NCI-H128 (cell line): ENCODE measurements around the gene TMEM117.
"Not testable (repeated sequence)": the region's sequence is repeated elsewhere in the genome, so short reads cannot be mapped to it uniquely, and the experiment has no call there.

Experiments
- DNase-seq: peaks from one replicate; lab custom pipeline; 2025; ENCODE audit not compliant: unreplicated experiment; lab: John Stamatoyannopoulos, UW

TMEM117 gene

DNA sequence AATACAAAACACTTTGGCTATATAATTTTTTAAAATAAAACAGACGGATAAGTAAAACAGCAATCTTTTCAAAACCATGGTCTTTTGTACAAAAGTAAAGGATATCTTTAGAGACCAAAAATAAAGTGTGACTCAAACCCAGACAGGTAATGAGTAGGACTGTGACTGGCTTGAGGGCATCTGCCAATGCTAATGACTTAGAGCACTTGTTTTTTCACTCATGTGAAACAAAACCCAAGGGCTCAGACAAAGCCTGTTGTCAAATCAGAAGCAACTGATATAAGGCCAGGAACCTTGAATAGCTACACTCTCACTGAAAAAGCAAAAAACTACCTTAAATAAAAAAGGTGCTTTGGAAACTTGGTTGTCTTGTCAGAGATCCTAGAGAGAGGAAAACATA is 357.4 kb downstream of the TMEM117 start:
- DNase-seq = no peak

GRCh38 chr12:44195719-44196118 is 359.8 kb downstream of the TMEM117 start:
- not testable (repeated sequence) for DNase-seq

DNA sequence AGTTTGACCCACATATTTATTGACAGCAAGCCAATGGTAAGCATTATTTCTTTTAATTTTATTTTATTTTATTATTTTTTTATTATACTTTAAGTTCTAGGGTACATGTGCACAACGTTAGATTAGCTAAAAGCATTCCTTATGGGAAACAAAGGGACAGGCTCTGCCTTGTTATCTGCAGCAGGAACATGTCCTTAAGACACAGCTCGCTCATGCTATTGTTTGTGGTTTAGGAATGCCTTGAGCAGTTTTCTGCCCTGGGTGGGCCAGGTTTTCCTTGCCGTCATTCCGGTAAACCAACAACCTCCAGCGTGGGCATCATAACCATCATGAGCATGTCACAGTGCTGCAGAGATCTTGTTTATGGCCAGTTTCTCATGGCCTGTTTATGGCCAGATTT is 370.2 kb downstream of the TMEM117 start:
- DNase-seq = no peak

DNA sequence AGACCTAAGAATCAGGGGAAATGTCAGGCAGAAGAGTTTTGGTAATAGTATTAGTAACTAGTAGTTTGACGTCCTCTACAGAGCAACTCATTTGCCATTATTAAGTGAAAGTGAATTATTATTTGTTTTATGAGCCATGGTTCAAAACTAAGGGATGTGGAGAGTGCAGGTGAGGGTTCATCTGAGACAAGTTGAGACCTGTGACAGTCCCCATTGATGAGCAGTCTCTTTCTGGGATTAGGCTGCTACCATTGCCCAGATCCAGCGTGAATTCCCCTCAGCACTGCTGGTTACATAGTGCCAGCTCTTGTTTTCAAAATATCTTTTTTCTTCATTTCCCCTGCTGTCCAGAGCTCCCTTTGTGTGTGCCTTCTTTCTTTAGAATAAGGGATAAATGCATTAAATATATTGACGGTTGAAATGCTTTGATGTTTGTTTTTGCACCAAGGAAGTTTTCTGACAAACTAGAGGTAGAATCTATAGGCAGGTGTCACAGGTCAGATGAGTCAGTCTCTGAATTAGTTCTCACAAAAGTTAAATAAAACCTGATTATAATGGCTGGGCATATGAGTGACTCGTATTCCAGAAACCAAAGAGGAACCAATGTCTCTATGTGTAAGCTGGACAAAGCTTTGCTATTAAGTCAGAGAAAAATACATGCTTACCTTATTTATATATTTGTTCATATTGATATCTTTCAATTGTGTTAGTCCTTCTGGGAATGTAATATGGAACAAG is 381.4 kb downstream of the TMEM117 start:
- no peak for DNase-seq

- no peak for DNase-seq
Measured at GRCh38 chr12:44223736-44224135, 387.9 kb downstream of the TMEM117 start.

GRCh38 chr12:44224399-44225148 is 388.7 kb downstream of the TMEM117 start:
- no peak for DNase-seq

GRCh38 chr12:44225149-44225510 is 389.2 kb downstream of the TMEM117 start:
- DNase-seq = no peak

DNA sequence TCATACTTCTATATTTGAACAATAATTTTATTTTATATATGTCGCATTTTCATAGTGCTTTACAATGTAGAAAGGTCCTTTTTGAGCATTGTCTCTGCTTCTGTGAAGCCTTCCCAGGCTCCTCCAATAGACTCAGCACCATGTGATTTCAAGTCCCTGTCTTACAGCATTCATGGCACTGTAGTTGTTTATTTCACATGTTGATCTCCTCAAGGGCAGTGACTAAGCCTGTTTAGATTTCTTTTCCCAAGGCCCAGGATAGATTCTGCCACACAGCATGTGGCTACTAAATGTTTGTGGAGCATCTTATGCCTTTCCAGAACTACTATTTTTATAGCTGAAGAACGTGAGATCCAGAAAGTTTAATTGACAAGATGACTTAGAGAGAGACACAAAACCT is 391.7 kb downstream of the TMEM117 start:
- no peak for DNase-seq

DNA sequence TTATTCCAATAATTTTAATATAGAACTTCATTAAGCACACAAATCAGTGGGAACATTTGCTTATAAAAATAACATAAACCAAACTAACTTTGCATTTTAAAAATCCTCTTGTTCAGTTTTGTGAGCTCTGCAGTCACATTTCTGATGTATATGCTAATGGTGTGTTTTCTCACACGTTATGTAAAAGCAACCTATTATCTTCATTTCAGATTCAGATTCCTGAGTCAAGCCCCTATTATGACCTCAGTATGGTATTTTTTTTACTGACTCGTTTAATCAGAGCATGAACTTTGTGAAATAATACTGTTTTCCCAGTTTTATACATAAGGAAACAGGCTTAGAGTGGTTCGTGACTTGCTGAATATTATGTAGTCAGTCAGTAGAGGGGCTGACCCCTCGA is 394.0 kb downstream of the TMEM117 start:
- DNase-seq = no peak

DNA sequence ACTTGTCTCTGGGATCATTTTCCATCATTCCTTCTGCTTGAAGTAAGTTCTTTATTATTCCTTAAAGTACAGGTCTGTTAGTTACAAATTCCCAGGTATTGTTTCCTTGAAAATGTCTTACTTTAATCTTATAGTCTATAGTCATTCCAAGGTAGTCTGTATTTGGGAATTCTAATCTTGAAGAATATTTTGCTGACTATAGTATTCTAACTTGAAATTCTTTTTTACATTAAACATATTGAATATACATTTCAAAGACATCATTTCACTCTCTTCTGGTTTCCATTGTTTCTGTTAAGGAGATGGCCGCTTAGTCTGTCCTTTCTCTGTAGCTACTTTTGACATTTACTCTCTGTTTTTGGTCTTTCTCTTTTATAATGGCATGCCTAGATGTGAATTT is 399.8 kb downstream of the TMEM117 start:
- DNase-seq = no peak

GRCh38 chr12:44240186-44240585 is 404.3 kb downstream of the TMEM117 start:
- DNase-seq = no peak

DNA sequence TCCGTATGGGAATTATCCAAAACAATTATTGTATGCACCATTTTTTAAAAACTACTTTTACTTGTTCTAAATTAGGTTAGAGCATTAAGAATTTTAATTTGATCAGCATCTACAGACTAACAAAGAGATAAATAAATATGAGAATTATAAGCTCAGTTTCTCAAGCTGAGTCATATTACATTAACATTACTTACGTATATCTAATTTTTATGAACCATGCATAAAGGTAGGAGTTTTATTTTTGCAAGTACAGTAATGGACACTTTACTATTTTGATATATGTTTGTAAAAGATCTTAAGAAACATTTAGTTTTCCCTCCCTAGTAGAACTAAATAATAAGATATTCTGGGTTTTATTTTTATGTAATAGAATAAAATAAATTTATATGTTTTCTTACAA is 410.1 kb downstream of the TMEM117 start:
- DNase-seq = no peak

DNA sequence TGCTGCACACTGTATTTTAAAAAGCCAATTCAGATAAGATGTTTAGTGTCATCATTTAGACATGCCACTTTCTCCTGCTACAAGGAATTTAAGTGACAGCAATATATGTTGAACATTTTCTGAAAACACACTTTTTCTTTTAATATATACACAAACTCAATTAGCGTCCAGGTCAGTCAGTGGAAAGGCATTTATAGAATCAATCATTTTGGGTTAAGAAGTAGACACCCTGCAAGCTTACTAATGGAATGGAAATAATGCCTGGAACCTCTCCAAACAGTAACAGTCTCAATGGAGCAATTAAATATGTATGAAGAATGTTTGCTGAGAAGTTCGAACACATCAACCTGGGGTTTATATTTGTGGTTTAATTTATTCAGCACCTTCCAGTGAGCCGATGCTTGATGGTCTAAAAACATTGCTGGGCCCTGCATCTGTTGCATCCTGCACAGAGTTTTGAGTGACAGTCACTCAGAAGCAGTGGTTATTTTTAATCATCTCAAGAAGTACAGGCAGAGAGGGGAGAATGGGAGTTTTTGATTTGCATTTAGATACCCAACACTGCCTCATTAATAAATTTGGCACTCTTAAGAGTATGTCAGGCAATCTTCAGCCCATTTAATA is 410.7 kb downstream of the TMEM117 start:
- DNase-seq = no peak

DNA sequence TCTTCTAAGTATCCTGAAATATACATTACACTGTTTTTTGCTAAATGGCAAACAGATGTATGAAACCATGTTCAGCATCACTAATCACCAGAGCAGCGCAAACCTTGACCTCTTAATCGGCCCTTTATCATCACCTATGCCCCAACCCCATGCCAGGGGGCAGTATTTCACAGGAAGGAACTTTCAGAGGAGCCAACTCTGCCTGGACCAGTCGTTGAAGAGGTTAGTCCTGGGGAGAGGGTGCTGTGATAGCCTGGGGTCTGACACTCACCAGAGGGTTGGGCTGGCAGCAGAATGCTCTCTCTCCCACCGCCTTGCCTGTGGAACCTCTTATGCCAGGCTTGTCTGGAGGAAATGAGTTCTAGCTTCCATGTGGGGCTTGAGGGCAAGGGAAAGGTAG is 411.7 kb downstream of the TMEM117 start:
- DNase-seq = no peak

GRCh38 chr12:44248436-44248835 is 412.6 kb downstream of the TMEM117 start:
- DNase-seq = no peak

DNA sequence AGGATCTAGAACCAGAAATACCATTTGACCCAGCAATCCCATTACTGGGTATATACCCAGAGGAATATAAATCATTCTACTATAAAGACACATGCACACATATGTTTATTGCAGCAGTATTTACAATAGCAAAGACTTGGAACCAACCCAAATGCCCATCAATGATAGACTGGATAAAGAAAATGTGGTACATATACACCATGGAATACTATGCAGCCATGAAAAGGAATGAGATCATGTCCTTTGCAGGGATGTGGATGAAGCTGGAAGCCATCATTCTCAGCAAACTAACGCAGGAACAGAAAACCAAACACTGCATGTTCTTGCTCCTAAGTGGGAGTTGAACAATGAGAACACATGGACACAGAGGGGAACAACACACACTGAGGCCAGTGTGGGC is 414.6 kb downstream of the TMEM117 start:
- not testable (repeated sequence) for DNase-seq

DNA sequence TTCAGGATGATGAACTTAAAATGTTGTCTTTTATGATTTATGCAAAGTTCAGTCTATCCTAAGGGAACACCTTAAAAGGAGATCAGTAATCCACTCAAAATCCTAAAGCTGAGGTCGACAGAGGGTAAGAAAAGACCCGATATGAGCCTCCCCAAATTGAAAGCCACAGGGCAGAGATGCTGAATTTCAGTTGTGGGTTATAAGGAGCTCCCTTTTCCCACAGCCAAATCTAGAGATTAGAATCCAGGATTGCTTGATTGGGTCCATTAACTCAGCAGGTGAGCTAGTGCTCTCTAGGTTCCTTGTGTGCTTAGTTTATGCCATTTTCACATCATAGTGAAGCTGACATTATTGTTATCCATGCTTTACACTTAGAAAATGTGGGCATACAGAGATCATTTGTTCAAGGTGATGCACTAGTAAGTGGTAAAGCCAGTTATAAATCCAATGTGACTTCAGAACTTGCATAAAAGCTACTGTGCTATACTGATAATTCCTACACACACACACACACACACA is 417.5 kb downstream of the TMEM117 start:
- DNase-seq = no peak

DNA sequence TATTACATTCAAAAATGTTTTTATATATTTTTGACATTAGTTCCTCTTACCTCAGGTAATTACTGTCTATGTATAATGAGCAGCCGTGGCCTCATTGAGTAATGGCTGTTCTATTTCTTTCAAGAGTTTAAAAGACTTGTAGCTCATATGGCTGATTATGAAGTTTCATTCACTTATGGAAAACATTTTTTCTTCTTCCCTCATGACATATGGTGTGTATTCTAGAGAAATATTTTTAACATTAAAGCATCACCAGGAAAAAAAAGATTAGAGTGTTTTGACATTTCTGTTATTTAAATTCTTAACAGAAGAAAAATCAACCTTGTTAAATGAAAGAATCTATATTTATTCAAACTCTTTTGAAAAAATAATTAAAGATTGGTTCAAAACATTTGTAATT is 422.4 kb downstream of the TMEM117 start:
- no peak for DNase-seq

- DNase-seq = no peak
Measured at GRCh38 chr12:44259890-44260289, 424.0 kb downstream of the TMEM117 start.

- no peak for DNase-seq
Measured at GRCh38 chr12:44260581-44260980, 424.7 kb downstream of the TMEM117 start.

GRCh38 chr12:44285321-44285960 is 449.6 kb downstream of the TMEM117 start:
- no peak for DNase-seq

- no peak for DNase-seq
Measured at GRCh38 chr12:44286336-44286735, 450.5 kb downstream of the TMEM117 start.
